NCI-H2196 treated with DMSO at 0.1 percent for 48 hours (cell line): ENCODE measurements around the gene ZFX.

ENCODE experiments used
- DNase-seq: peaks from one replicate; lab custom pipeline; 2025; ENCODE audit not compliant: unreplicated experiment; lab: John Stamatoyannopoulos, UW

Gene ZFX

DNA sequence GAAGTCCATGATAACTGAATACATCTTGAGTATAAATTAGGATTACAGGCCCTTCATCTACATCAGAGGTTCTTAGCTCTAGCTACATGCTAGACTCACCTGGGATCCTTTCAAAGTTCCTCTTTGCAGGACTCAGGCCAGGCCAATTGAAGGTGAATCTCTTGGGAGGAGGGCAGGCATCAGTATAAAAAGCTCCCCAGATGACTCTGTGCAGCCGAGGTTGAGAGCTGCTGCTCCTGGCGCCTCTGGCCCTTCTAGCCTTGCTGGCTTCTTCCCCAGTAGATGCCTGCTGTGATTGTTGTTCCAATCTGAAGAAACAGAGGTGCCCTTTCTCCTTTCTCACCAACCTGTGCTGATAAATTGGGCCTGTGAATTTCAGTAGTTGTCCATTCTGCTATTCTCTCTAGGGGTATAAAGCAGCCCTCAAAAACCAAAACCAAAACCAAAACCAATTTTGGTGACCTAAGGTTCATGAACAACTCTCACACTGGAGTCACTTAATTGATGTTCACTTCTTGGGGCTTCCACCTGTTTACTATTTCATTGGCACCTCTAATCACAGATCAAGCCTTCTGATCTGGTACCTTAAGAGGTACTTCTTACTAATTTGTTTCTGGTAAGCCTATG is 85.7 kb downstream of the ZFX start:
- no peak for DNase-seq

DNA sequence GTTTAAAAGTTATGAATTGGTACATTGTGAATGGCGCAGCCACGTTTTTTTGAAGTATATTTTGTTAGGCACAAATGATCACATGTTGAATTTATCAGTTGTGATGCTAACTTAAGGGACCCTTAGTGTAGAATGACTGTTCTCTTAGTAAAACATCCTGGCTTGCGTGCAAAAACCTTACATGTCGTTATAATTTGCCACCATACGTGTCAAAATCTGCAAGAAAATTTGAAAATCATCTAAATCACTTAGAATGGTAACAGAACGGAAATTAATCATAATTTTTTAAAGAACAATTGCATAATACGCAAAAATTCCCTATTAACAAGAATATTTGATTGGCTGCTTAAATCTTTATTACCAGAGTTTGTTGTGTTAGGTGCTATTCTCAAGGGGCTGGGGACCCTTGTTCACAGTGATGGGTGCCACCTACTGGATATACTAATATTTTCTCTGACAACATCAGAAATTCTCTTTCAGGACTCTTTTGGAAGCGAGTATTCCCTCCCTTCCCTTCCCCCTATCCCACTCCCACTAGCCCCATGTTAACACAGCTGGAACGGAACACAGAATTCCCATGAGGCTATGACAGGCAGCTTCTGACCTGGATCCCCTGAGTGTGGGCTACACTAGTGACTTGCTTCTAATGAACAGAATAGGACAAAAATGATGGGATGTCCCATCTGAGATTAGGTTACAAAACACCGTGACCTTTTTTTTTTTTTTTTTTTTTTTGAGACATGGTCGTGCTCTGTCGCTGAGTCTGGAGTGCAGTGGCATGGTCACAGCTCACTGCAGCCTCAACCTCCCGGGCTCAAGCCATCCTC is 92.5 kb downstream of the ZFX start:
- no peak for DNase-seq

DNA sequence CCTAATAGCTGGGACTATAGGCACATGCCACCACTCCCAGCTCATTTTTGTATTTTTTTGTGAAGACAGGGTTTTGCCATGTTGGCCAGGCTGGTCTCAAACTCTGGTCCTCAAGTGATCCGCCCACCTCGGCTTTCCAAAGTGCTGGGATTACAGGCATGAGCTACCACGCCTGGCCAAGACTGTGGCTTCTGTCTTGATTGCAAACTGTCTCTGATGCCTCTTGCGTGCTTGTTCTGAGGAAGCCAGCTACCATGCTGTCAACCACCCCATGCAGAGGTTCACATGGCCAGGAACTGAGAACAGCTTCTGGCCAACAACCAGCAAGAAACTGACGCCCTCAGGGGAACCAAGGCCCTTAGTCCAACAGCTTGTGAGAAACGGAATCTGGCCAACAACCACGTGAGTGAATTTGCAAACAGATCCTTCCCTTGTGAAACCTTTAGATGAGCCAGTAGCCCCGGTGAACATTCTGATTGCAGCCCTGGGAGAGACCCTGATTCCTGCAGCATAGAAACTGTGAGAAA is 93.2 kb downstream of the ZFX start:
- no peak for DNase-seq

DNA sequence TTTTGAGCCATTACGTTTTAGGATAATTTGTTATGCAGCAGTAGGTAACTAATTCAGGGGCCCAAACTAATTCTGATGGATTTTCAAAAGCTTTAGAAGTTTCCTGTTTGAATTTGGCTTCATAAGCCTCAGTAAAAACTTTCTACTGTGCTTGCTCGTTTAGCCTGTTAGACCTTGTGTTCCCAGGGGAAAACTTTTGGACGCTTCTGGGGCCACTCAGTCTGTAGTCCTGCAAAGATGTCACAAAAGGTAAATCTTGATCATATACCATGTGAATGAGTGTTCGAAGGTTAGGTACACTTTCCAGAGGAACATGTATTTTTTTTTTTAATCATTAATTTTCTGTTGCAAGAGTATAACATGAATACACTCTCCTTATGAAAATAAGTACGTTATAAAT is 93.7 kb downstream of the ZFX start:
- DNase-seq = no peak

DNA sequence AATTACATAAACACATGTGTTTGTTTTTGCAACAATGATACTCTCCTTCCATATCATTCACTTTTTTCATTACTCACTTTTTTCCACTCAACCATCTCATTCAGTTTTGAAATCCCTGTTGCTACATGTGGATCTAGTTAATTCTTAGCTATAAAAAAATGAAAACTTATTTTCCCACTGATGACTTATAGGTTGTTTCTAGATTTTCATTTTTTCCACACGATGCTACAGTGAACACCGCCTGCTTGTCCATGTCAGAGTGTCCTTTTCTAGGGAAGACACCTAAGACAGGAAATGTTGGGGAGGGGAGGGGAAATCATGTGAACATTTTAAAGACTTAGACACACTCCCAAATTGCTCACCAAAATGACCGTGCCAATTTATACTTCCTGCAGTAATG is 94.2 kb downstream of the ZFX start:
- DNase-seq = no peak

DNA sequence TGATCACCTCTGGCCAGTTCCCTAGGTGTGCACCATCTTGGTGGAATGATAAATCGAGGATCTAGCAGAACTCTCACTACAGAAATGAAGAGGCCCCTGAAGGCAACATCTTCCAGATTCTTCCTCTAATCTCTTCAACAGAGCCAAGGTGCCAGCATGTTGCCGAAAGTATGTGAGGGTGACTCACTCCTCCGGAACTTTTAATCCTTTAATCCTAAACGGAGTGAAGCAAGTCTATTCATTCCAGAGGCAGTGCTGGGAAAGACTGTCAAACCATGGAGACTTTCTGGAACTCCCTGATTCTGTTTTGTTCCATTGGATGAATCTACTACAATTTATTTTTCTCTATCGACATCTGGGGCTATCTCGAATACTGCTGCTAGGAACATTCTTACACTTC is 95.7 kb downstream of the ZFX start:
- no peak for DNase-seq

DNA sequence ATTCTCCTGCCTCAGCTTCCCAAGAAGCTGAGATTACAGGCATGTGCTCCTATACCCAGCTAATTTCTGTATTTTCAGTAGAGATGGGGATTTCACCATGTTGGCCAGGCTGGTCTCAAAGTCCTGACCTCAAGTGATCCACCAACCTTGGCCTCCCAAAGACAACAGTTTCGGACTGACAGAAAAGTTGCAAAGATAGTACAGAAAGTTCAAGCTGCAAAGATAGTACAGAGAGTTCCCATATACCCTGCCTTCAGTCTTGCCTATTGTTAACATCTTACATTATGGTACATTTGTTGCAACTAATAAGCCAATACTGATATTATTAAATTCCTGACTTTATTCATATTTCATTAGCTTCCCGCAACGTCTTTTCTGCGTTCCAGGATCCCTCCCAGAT is 98.5 kb downstream of the ZFX start:
- DNase-seq = no peak

DNA sequence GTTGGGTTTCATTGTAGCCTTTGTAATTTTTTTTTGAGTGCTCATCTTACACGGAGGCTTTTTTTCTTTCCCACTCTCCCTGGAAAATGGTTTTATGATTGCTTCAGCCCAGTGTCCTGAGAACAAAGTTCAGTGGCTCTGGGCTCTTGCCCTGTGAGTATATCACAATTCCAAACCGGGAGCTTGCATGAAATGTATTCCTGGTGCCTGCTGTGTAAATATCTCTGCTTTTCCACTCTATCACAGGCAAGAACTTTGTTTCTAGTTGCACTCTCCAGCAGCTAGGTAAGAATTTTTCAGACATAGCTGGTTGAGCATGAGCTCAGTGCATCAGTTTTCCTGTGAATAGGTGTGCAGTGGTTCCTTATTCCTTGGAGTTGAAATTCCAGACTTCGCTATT is 103.5 kb downstream of the ZFX start:
- DNase-seq = no peak

DNA sequence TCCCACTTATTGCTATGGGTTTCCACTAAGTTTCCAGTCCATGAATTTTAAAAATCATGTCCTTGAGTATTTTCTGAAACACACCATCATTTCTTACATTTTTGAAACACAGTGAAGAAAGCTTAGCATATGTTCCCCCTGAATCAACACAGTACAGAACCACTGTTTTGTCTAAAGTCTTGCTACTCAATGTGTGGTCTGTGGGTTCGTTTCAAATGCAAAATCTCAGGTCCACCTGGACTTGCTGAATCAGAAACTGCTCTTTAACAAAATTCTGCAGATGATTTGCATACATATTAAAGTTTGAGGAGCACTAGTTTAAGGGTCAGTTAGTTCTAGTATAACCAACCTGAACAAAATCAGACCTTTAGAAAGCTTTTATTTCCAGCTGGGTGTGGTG is 103.9 kb downstream of the ZFX start:
- DNase-seq = no peak

DNA sequence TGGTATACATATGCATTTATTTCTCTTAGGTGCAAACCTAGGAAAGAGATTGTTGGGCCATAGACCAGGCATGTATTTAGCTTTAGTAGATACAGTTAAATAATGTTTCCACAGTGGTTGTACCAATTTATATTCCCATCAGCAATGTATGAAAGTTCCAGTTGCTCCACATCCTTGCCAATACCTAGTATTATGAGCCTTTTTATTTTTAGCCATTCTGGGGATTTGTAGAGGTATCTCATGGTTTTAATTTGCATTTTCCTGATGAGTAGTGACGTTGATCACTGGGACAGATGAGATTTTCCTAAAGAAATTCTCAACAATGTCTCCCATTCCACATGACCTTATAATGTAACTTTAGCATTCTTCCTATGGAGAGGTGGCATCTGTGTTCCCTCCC is 107.5 kb downstream of the ZFX start:
- DNase-seq = no peak

DNA sequence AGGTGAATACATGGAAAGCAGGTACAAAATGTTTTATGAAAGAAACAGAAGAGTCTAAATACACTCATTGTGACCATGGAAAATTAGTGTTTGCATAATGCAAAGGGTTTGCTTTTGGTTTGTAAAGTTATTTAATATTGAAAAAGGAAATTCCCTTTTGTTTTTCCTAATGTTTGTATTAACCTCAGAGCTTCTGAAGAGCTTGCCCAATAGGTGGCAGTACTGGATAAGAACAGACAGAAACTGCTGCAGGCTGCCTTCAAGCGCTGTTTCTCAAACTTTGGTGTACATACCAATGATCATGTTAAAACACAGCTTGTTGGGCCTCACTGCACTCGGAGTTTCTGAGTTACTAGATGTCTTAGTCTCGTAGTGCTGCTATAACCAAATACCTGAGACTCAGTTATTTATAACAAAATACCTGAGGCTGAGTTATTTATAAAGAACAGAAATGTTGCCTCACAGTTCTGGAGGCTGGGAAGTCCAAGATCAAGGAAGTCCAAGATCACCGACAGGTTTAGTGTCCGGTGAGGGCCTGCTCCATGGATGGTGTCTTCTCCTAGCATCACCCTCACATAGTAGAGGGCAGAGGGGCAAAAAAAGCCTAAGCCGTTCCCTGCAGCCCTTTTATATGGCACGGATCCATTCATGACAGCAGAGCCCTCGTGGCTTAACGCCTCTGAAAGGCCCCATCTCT is 110.2 kb downstream of the ZFX start:
- DNase-seq = no peak

DNA sequence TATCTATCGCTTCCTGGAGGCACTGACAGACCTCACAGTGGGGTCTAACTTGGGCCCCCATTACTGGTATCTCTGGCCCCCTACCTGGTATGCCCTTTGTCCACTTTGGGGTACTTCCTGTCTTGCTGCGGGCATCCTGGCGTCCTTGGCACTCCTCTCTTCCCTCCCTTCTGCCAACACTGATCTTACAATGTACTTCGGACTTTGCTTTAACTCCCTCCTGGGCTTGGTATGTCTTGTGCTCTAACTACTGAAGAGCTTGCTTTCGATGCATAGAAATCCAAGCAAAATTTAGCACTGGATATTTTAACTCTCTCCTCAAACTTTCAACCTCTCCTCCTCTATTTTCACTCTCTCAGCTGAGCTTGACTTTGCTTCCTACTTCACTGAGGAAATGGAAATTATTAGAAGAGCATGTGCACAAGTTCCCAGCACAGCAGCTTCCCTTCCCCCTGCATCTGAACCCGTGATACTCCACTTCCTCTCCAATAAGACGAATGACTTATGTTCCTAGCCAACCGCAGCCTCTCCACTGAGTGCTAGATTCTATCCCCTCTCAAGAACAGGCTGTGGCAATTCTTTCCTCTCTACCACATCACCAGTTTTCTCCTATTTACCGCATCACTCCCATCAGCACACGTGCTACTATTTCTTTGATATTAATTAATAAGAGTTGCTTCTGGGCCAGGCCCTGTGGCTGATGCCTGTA is 111.5 kb downstream of the ZFX start:
- DNase-seq = no peak

DNA sequence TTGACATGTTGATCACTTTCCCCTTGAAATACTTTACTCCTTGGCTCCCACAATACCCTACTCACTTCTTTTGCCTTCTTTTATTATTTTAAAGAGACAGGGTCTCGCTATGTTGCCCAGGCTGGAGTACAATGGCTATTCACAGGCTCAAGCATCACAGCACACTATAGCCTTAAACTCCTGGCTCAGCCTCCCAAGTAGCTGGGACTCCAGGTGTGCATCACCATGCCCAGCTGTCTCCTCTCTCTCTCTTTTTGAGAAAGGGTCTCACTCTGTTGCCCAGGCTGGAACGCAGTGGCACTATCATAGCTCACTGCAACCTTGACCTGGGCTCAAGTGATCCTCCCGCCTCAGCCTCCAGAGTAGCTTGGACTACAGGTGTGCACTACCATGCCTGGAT is 112.8 kb downstream of the ZFX start:
- DNase-seq = no peak

DNA sequence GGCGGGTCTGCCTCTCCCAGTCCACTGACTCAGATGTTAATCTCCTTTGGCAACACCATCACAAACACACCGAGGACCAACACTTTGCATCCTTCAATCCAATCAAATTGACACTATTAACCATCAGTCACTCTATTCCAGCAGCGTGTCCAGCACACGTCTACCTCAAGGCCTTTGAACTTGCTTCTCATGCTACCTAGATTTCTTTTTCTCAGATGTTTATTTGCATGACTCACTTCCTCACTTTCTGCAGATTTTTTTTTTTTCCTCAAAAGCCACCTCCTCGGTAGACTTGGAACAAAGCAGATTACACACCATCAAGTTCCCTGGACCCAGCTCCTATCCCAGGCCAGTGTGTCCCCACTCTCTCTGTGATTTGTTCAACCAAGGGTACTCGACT is 114.9 kb downstream of the ZFX start:
- no peak for DNase-seq
